ENCODE data around the gene ST8SIA1.

The ST8SIA1 gene

GRCh38 chr12:22313286-22313962 lies 21.1 kb downstream of the ST8SIA1 start:
- Histone ChIP-seq H3K4me3 (ENCODE audit: low read length) (no peak overlapping the region), H3F3A (ENCODE audit: insufficient read depth, low read length) (no peaks in the 10 kb centered on the region), H3K9me3 (replicated peaks; ENCODE audit: insufficient read depth, low read length) (no peaks in the 10 kb centered on the region), H2AFZ (ENCODE audit: low read length) (no peak overlapping the region), H3K9ac (ENCODE audit: low read length) (no peak overlapping the region), H3K4me1 (ENCODE audit: low read length) (no peaks in the 10 kb centered on the region), H3K79me2 (ENCODE audit: low read length) (no peaks in the 10 kb centered on the region), H3K27me3 (replicated peaks; ENCODE audit: insufficient read depth, low read length) (no peaks in the 10 kb centered on the region), H3K36me3 (replicated peaks; ENCODE audit: insufficient read depth, low read length) (no peaks in the 10 kb centered on the region), H3K4me2 (ENCODE audit: low read depth, low read length) (no peak overlapping the region), H3K9me2 (replicated peaks; ENCODE audit: insufficient read depth, low read length) (no peaks in the 10 kb centered on the region), H3K27ac (ENCODE audit: low read length) (no peak overlapping the region), H4K20me1 (ENCODE audit: insufficient read depth, low read length) (no peaks in the 10 kb centered on the region)
- no peak for TF ChIP-seq EZH2 (optimal IDR thresholded peaks at IDR 0.05; ENCODE audit: low read depth, low read length)
- no peak for TF ChIP-seq CTCF (IDR thresholded peaks at IDR 0.05; ENCODE audit: low read length)
- TF ChIP-seq EZH2phosphoT487 (IDR thresholded peaks at IDR 0.05; ENCODE audit: low read length) = no peak
- DNase-seq = no peak

GRCh38 chr12:22312336-22312735 lies 22.2 kb downstream of the ST8SIA1 start:
- Histone ChIP-seq H3K27ac (ENCODE audit: low read length) (no peak overlapping the region), H3K9me3 (replicated peaks; ENCODE audit: insufficient read depth, low read length) (no peaks in the 10 kb centered on the region), H4K20me1 (ENCODE audit: insufficient read depth, low read length) (no peaks in the 10 kb centered on the region), H3K4me2 (ENCODE audit: low read depth, low read length) (no peak overlapping the region), H3K36me3 (replicated peaks; ENCODE audit: insufficient read depth, low read length) (no peaks in the 10 kb centered on the region), H3K9ac (ENCODE audit: low read length) (no peak overlapping the region), H3K4me1 (ENCODE audit: low read length) (no peaks in the 10 kb centered on the region), H3K4me3 (ENCODE audit: low read length) (no peak overlapping the region), H3K27me3 (replicated peaks; ENCODE audit: insufficient read depth, low read length) (no peaks in the 10 kb centered on the region), H3K9me2 (replicated peaks; ENCODE audit: insufficient read depth, low read length) (no peaks in the 10 kb centered on the region), H3K79me2 (ENCODE audit: low read length) (no peaks in the 10 kb centered on the region), H2AFZ (ENCODE audit: low read length) (no peak overlapping the region), H3F3A (ENCODE audit: insufficient read depth, low read length) (no peaks in the 10 kb centered on the region)
- no peak for TF ChIP-seq CTCF (IDR thresholded peaks at IDR 0.05; ENCODE audit: low read length)
- no peak for TF ChIP-seq EZH2 (optimal IDR thresholded peaks at IDR 0.05; ENCODE audit: low read depth, low read length)
- TF ChIP-seq EZH2phosphoT487 (IDR thresholded peaks at IDR 0.05; ENCODE audit: low read length) = no peak
- no peak for DNase-seq

GRCh38 chr12:22310709-22311108 lies 23.8 kb downstream of the ST8SIA1 start:
- Histone ChIP-seq H3K79me2 (ENCODE audit: low read length) (no peaks in the 10 kb centered on the region), H3K27me3 (replicated peaks; ENCODE audit: insufficient read depth, low read length) (no peaks in the 10 kb centered on the region), H3K27ac (ENCODE audit: low read length) (no peak overlapping the region), H3K4me2 (ENCODE audit: low read depth, low read length) (no peak overlapping the region), H3F3A (ENCODE audit: insufficient read depth, low read length) (no peaks in the 10 kb centered on the region), H4K20me1 (ENCODE audit: insufficient read depth, low read length) (no peaks in the 10 kb centered on the region), H3K9ac (ENCODE audit: low read length) (no peak overlapping the region), H2AFZ (ENCODE audit: low read length) (no peak overlapping the region), H3K36me3 (replicated peaks; ENCODE audit: insufficient read depth, low read length) (no peaks in the 10 kb centered on the region), H3K9me2 (replicated peaks; ENCODE audit: insufficient read depth, low read length) (no peaks in the 10 kb centered on the region), H3K4me3 (ENCODE audit: low read length) (no peak overlapping the region), H3K4me1 (ENCODE audit: low read length) (no peaks in the 10 kb centered on the region), H3K9me3 (replicated peaks; ENCODE audit: insufficient read depth, low read length) (no peaks in the 10 kb centered on the region)
- no peak for TF ChIP-seq EZH2 (optimal IDR thresholded peaks at IDR 0.05; ENCODE audit: low read depth, low read length)
- no peak for DNase-seq

- Histone ChIP-seq H4K20me1 (ENCODE audit: insufficient read depth, low read length) (no peaks in the 10 kb centered on the region), H3K27me3 (replicated peaks; ENCODE audit: insufficient read depth, low read length) (no peaks in the 10 kb centered on the region), H3F3A (ENCODE audit: insufficient read depth, low read length) (no peaks in the 10 kb centered on the region), H3K4me1 (ENCODE audit: low read length) (no peaks in the 10 kb centered on the region), H3K36me3 (replicated peaks; ENCODE audit: insufficient read depth, low read length) (no peaks in the 10 kb centered on the region), H2AFZ (ENCODE audit: low read length) (no peak overlapping the region), H3K27ac (ENCODE audit: low read length) (no peak overlapping the region), H3K4me2 (ENCODE audit: low read depth, low read length) (no peak overlapping the region), H3K9me3 (replicated peaks; ENCODE audit: insufficient read depth, low read length) (no peaks in the 10 kb centered on the region), H3K4me3 (ENCODE audit: low read length) (no peak overlapping the region), H3K9ac (ENCODE audit: low read length) (no peak overlapping the region), H3K9me2 (replicated peaks; ENCODE audit: insufficient read depth, low read length) (no peaks in the 10 kb centered on the region), H3K79me2 (ENCODE audit: low read length) (no peaks in the 10 kb centered on the region)
- TF ChIP-seq EZH2 (optimal IDR thresholded peaks at IDR 0.05; ENCODE audit: low read depth, low read length) (no peak), CTCF (IDR thresholded peaks at IDR 0.05; ENCODE audit: low read length) (no peak), EZH2phosphoT487 (IDR thresholded peaks at IDR 0.05; ENCODE audit: low read length) (no peak)
- DNase-seq = no peak
Measured at GRCh38 chr12:22310275-22310674, 24.2 kb downstream of the ST8SIA1 start.
